Mesendoderm (in vitro differentiated cells): ENCODE results near the gene PHYKPL.

Experiments
- DNase-seq: peaks from one replicate; pipeline ENCODE4 v3.0.0; 2013
- H2AK5ac ChIP-seq: 2 replicates; pipeline ENCODE4 v1.6.1; 2013; ENCODE audit warnings: low read length, inconsistent platforms
- H2BK120ac ChIP-seq: 2 replicates; pipeline ENCODE4 v1.6.1; 2013; ENCODE audit warnings: low read depth, mild to moderate bottlenecking, low read length, moderate library complexity, mixed read lengths
- H2BK15ac ChIP-seq: replicated peaks from 2 replicates; pipeline ENCODE4 v1.6.1; 2013; ENCODE audit warnings: low read depth, mild to moderate bottlenecking, moderate library complexity
- H2BK5ac ChIP-seq: 2 replicates; pipeline ENCODE4 v1.6.1; 2013; ENCODE audit warnings: low read length, inconsistent platforms
- H3K18ac ChIP-seq: 2 replicates; pipeline ENCODE4 v1.6.1; 2013; ENCODE audit warnings: mild to moderate bottlenecking, low read length, mixed read lengths
- H3K23ac ChIP-seq: one replicate; pipeline ENCODE4 v1.6.1; 2013; ENCODE audit warnings: low read length
- H3K27ac ChIP-seq: 2 replicates; pipeline ENCODE4 v1.5.1; 2013; ENCODE audit warnings: low read depth, mild to moderate bottlenecking, inconsistent platforms, low read length, moderate library complexity
- H3K27me3 ChIP-seq: 2 replicates; pipeline ENCODE4 v1.6.1; 2013; ENCODE audit warnings: low read length, control low read depth, mild to moderate bottlenecking, inconsistent platforms; ENCODE audit not compliant: insufficient read depth, poor library complexity
- H3K36me3 ChIP-seq: 2 replicates; pipeline ENCODE4 v1.6.1; 2013; ENCODE audit warnings: low read length, inconsistent platforms; ENCODE audit not compliant: control insufficient read depth, insufficient read depth
- H3K4ac ChIP-seq: one replicate; pipeline ENCODE4 v1.6.1; 2013; ENCODE audit warnings: low read depth, mild to moderate bottlenecking, low read length, moderate library complexity
- H3K4me1 ChIP-seq: 2 replicates; pipeline ENCODE4 v1.6.1; 2013; ENCODE audit warnings: low read depth, low read length, inconsistent platforms; ENCODE audit not compliant: control insufficient read depth
- H3K4me2 ChIP-seq: 2 replicates; pipeline ENCODE4 v1.6.1; 2013; ENCODE audit warnings: low read length
- H3K4me3 ChIP-seq: 2 replicates; pipeline ENCODE4 v1.5.1; 2013; ENCODE audit warnings: mild to moderate bottlenecking, low read length
- H3K56ac ChIP-seq: one replicate; pipeline ENCODE4 v1.6.1; 2013; ENCODE audit warnings: low read length
- H3K79me1 ChIP-seq: 2 replicates; pipeline ENCODE4 v1.6.1; 2013; ENCODE audit warnings: low read length, inconsistent platforms
- H3K79me2 ChIP-seq: 2 replicates; pipeline ENCODE4 v1.6.1; 2013; ENCODE audit warnings: mild to moderate bottlenecking, low read length; ENCODE audit not compliant: control insufficient read depth, insufficient read depth
- H3K9ac ChIP-seq: 2 replicates; pipeline ENCODE4 v1.6.1; 2013; ENCODE audit warnings: low read length, inconsistent platforms
- H4K5ac ChIP-seq: one replicate; pipeline ENCODE4 v1.6.1; 2013; ENCODE audit warnings: low read length
- H4K8ac ChIP-seq: one replicate; pipeline ENCODE4 v1.6.1; 2013; ENCODE audit warnings: low read depth, mild to moderate bottlenecking, control low read depth, low read length, moderate library complexity
- WGBS: extraction: QIAGEN DNeasy Blood & Tissue Kit; methylation state at CpG from one replicate; pipeline ENCODE4 v1.1.7; 2013; ENCODE audit warnings: low lambda C conversion rate, missing lambda C conversion rate; ENCODE audit not compliant: insufficient coverage; ENCODE audit errors: extremely low coverage; 5-methylcytosine and 5-hydroxymethylcytosine counted together

Gene PHYKPL

GRCh38 chr5:178223828-178224335 is 8.7 kb downstream of the PHYKPL start:
- no peaks in the 10 kb centered on the region for H3K79me1 ChIP-seq
- DNase-seq, result peak; percentile 87
- H3K27ac ChIP-seq, result no peak overlapping the region
- no peak overlapping the region for H3K4ac ChIP-seq
- H2BK15ac ChIP-seq, result no peak overlapping the region
- no peak overlapping the region for H2BK120ac ChIP-seq
- no peak overlapping the region for H3K4me3 ChIP-seq
- H2BK5ac ChIP-seq, result no peak overlapping the region
- no peak overlapping the region for H3K23ac ChIP-seq
- no peak overlapping the region for H3K56ac ChIP-seq
- H4K8ac ChIP-seq, result no peak overlapping the region
- no peaks in the 10 kb centered on the region for H3K4me1 ChIP-seq
- no CpG with 5 or more reads among the region's 13 CpGs for WGBS
- no peak overlapping the region for H3K4me2 ChIP-seq
- H3K27me3 ChIP-seq, result no peaks in the 10 kb centered on the region
- H3K79me2 ChIP-seq, result no peaks in the 10 kb centered on the region
- H2AK5ac ChIP-seq, result no peak overlapping the region
- H3K9ac ChIP-seq, result no peak overlapping the region
- H4K5ac ChIP-seq, result no peak overlapping the region
- H3K36me3 ChIP-seq, result peaks cover 15% of the 10 kb centered on the region
- H3K18ac ChIP-seq, result no peak overlapping the region

- H4K8ac ChIP-seq, result no peak overlapping the region
- H3K27me3 ChIP-seq, result no peaks in the 10 kb centered on the region
- no peak overlapping the region for H3K27ac ChIP-seq
- no peak overlapping the region for H4K5ac ChIP-seq
- no CpG with 5 or more reads among the region's 5 CpGs for WGBS
- H3K4ac ChIP-seq, result no peak overlapping the region
- no peak overlapping the region for H3K4me3 ChIP-seq
- no peaks in the 10 kb centered on the region for H3K79me2 ChIP-seq
- peak; percentile 58 for DNase-seq
- no peak overlapping the region for H3K9ac ChIP-seq
- H3K79me1 ChIP-seq, result no peaks in the 10 kb centered on the region
- H3K56ac ChIP-seq, result no peak overlapping the region
- no peaks in the 10 kb centered on the region for H3K4me1 ChIP-seq
- H3K23ac ChIP-seq, result no peak overlapping the region
- no peak overlapping the region for H2BK15ac ChIP-seq
- no peak overlapping the region for H3K4me2 ChIP-seq
- no peak overlapping the region for H3K18ac ChIP-seq
- H2AK5ac ChIP-seq, result no peak overlapping the region
- no peak overlapping the region for H2BK5ac ChIP-seq
- H3K36me3 ChIP-seq, result peaks cover 10% of the 10 kb centered on the region
- no peak overlapping the region for H2BK120ac ChIP-seq
These were observed 9.3 kb downstream of the PHYKPL start for GRCh38 chr5:178223196-178223773.

GRCh38 chr5:178222292-178222691 is 10.3 kb downstream of the PHYKPL start:
- Histone ChIP-seq H3K18ac (no peak overlapping the region), H2BK120ac (no peak overlapping the region), H3K36me3 (peaks cover under 1% of the 10 kb centered on the region), H3K27me3 (no peaks in the 10 kb centered on the region), H4K8ac (no peak overlapping the region), H3K4ac (no peak overlapping the region), H3K79me2 (no peaks in the 10 kb centered on the region), H3K9ac (no peak overlapping the region), H3K56ac (no peak overlapping the region), H2AK5ac (no peak overlapping the region), H4K5ac (no peak overlapping the region), H3K27ac (no peak overlapping the region), H3K4me1 (no peaks in the 10 kb centered on the region), H3K79me1 (no peaks in the 10 kb centered on the region), H2BK5ac (no peak overlapping the region), H3K4me3 (no peak overlapping the region), H3K4me2 (no peak overlapping the region), H2BK15ac (no peak overlapping the region), H3K23ac (no peak overlapping the region)
- DNase-seq, result no peak
- no CpG with 5 or more reads among the region's 15 CpGs for WGBS

DNA sequence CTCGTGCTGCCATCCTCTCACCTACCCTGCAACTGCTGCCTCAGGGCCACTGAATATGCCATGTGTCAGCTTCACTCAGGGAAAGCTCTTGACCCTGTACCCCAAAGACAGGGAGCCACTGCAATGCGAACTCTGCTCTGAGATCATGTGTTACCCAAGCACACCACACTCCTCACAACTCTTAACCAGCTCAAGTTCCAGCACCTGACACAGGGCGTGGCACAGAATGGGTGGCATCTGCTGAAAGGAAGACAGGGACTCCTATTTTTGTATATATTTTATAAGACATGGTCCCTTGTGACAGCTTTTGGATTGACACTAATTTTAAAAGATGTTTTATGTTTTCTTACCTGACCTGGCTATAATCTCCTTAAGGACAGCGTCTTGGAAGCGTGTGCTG is 10.7 kb downstream of the PHYKPL start:
- H2BK15ac ChIP-seq, result no peak overlapping the region
- no peaks in the 10 kb centered on the region for H3K4me1 ChIP-seq
- no peak overlapping the region for H2AK5ac ChIP-seq
- H4K8ac ChIP-seq, result no peak overlapping the region
- no peak overlapping the region for H3K4me3 ChIP-seq
- no peak overlapping the region for H3K23ac ChIP-seq
- H2BK120ac ChIP-seq, result no peak overlapping the region
- WGBS, result no CpG with 5 or more reads among the region's 5 CpGs
- H3K27me3 ChIP-seq, result no peaks in the 10 kb centered on the region
- H4K5ac ChIP-seq, result no peak overlapping the region
- H3K56ac ChIP-seq, result no peak overlapping the region
- H3K79me1 ChIP-seq, result no peaks in the 10 kb centered on the region
- no peak overlapping the region for H3K27ac ChIP-seq
- no peak overlapping the region for H3K4ac ChIP-seq
- no peak overlapping the region for H2BK5ac ChIP-seq
- H3K18ac ChIP-seq, result no peak overlapping the region
- H3K4me2 ChIP-seq, result no peak overlapping the region
- H3K79me2 ChIP-seq, result no peaks in the 10 kb centered on the region
- no peak overlapping the region for H3K9ac ChIP-seq
- DNase-seq, result no peak
- H3K36me3 ChIP-seq, result no peaks in the 10 kb centered on the region

DNA sequence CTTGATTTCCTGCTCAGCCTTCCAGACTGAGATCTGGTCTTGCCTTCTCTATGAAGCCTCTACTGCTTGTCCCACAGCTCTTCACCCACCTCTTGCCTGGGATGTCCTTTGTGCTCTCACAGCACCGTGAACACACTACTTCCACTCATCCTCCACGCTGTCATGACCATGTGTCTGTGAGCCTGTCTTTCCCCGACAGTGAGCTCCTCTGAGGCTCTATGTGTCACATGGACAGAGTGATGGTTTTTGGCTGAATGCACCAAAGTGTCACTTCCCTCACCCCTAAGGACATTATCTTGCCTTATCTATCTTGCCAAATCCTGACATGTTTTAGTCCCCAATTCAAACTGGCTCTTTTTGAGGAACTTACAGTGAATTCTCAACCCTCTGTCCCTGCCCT is 11.3 kb downstream of the PHYKPL start:
- H3K23ac ChIP-seq, result no peak overlapping the region
- H2BK120ac ChIP-seq, result no peak overlapping the region
- H2BK15ac ChIP-seq, result no peak overlapping the region
- no peak for DNase-seq
- no peak overlapping the region for H4K5ac ChIP-seq
- H3K4me1 ChIP-seq, result no peaks in the 10 kb centered on the region
- H3K27me3 ChIP-seq, result no peaks in the 10 kb centered on the region
- H2BK5ac ChIP-seq, result no peak overlapping the region
- no peak overlapping the region for H3K4me3 ChIP-seq
- H3K4me2 ChIP-seq, result no peak overlapping the region
- no peak overlapping the region for H4K8ac ChIP-seq
- no peak overlapping the region for H3K18ac ChIP-seq
- no peak overlapping the region for H2AK5ac ChIP-seq
- H3K4ac ChIP-seq, result no peak overlapping the region
- H3K56ac ChIP-seq, result no peak overlapping the region
- no peak overlapping the region for H3K27ac ChIP-seq
- no peaks in the 10 kb centered on the region for H3K79me1 ChIP-seq
- H3K79me2 ChIP-seq, result no peaks in the 10 kb centered on the region
- no peaks in the 10 kb centered on the region for H3K36me3 ChIP-seq
- H3K9ac ChIP-seq, result no peak overlapping the region
- no CpG with 5 or more reads among the region's 3 CpGs for WGBS

- Histone ChIP-seq H3K18ac (no peak overlapping the region), H3K36me3 (peaks cover 13% of the 10 kb centered on the region)
- no CpG with 5 or more reads among the region's 3 CpGs for WGBS
These were observed 13.8 kb downstream of the PHYKPL start for GRCh38 chr5:178218827-178219226.

More at GRCh38 chr5:178218827-178219226, 13.8 kb downstream of the PHYKPL start:
- Histone ChIP-seq H3K4me1 (no peaks in the 10 kb centered on the region), H2AK5ac (no peak overlapping the region), H3K23ac (no peak overlapping the region), H2BK5ac (no peak overlapping the region), H3K27me3 (no peaks in the 10 kb centered on the region), H3K4me2 (no peak overlapping the region), H2BK120ac (no peak overlapping the region), H3K79me1 (no peaks in the 10 kb centered on the region), H3K4ac (no peak overlapping the region), H3K56ac (no peak overlapping the region), H2BK15ac (no peak overlapping the region), H4K5ac (no peak overlapping the region), H3K9ac (no peak overlapping the region), H3K4me3 (no peak overlapping the region), H3K27ac (no peak overlapping the region), H3K79me2 (no peaks in the 10 kb centered on the region), H4K8ac (no peak overlapping the region)
- DNase-seq, result no peak
